Activated T-helper 1 cell treated with anti-CD3 and anti-CD28 coated beads, Interleukin-12 subunit alpha, Interleukin-12 subunit beta, Interleukin-2, Interleukin-4 antibody, amounts not matched to agents 30 ng/mL and 10 ng/mL and 1 ng/mL, durations not matched to agents 14 hours and 24 hours and 36 hours (primary cell): Measurements from ENCODE around the gene RMRP. TPM values are rescaled to one million over a fixed set of nuclear protein-coding genes. Genes with fewer than 3 reads are reported as not detected.

ENCODE experiments used
- total RNA-seq: library from RNA; stranded (reverse); gene quantifications from 2 replicates; pipeline ENCODE4 v1.2.3, GENCODE V29; 2022

RMRP gene
- total RNA-seq, 1 donor from 2014 or later = 5,317 TPM

Other genes with a start within 250 kb of the RMRP start
- 4.4 and 5.8 TPM in 2 replicates for gene RUSC2, start 167.9 kb downstream of the RMRP start, total RNA-seq
- 61.5 and 62.1 TPM in 2 replicates for gene TESK1, start 52.8 kb downstream of the RMRP start, total RNA-seq
- 8.3 and 9.6 TPM in 2 replicates for gene CD72, start 39.6 kb downstream of the RMRP start, total RNA-seq
- gene SIT1, start 7.1 kb downstream of the RMRP start, total RNA-seq = 86.6 and 90.5 TPM in 2 replicates
- gene CCDC107, start 273 bp upstream of the RMRP start, total RNA-seq = 20.6 and 24.0 TPM in 2 replicates
- gene ARHGEF39, start 7.2 kb upstream of the RMRP start, total RNA-seq = 7.9 and 8.8 TPM in 2 replicates
- gene CA9, start 15.9 kb upstream of the RMRP start, total RNA-seq = 0.44 TPM in 1 of 2 replicates, not detected in the other
- gene TPM2, start 31.9 kb upstream of the RMRP start, total RNA-seq = 2.5 and 4.5 TPM in 2 replicates
- 229 and 230 TPM in 2 replicates for gene TLN1, start 74.2 kb upstream of the RMRP start, total RNA-seq
- 32.1 and 32.6 TPM in 2 replicates for gene CREB3, start 74.6 kb upstream of the RMRP start, total RNA-seq
- gene GBA2, start 91.2 kb upstream of the RMRP start, total RNA-seq = 54.7 and 58.4 TPM in 2 replicates
- 18.4 and 18.9 TPM in 2 replicates for gene RGP1, start 91.3 kb upstream of the RMRP start, total RNA-seq
- gene MSMP, start 96.3 kb upstream of the RMRP start, total RNA-seq = not detected in 2 replicates
- 9.3 and 10.4 TPM in 2 replicates for gene NPR2, start 133.6 kb upstream of the RMRP start, total RNA-seq
- gene SPAG8, start 154.2 kb upstream of the RMRP start, total RNA-seq = 0.66 and 1.0 TPM in 2 replicates
- 47.5 and 55.3 TPM in 2 replicates for gene HINT2, start 157.0 kb upstream of the RMRP start, total RNA-seq
- not detected in 2 replicates for gene FAM221B, start 170.7 kb upstream of the RMRP start, total RNA-seq
- gene TMEM8B, start 171.2 kb upstream of the RMRP start, total RNA-seq = 1.7 and 1.9 TPM in 2 replicates
- gene OR13J1, start 212.4 kb upstream of the RMRP start, total RNA-seq = not detected in 2 replicates
- not detected in 2 replicates for gene HRCT1, start 248.2 kb upstream of the RMRP start, total RNA-seq